Calu3 (cell line): Measurements from ENCODE around the gene CGN. TPM values are rescaled to one million over a fixed set of nuclear protein-coding genes. Genes with fewer than 3 reads are reported as not detected.

Source experiments
- BruUV-seq: library from RNA; stranded (reverse); fragments of 400-500 nt; replicated peaks from 2 replicates; lab custom pipeline; 2021; lab: Mats Ljungman, UMichigan
- CTCF ChIA-PET: fragments of 300-600 bp; sonication (Branson Sonifier 250); formaldehyde crosslinking; loops from one replicate; lab custom pipeline; 2022; ENCODE audit warnings: antibody characterized with exemption; lab: Charles Lee
- DNase-seq: peaks from one replicate; pipeline ENCODE4 v3.0.0; 2022
- H3K27ac Mint-ChIP-seq: one replicate; pipeline ENCODE4 v1.8.0; 2022; ENCODE audit warnings: mixed read lengths; ENCODE audit not compliant: unreplicated experiment
- H3K27me3 Mint-ChIP-seq: one replicate; pipeline ENCODE4 v1.8.0; 2022; ENCODE audit warnings: mixed read lengths; ENCODE audit not compliant: unreplicated experiment
- H3K36me3 Mint-ChIP-seq: one replicate; pipeline ENCODE4 v1.8.0; 2022; ENCODE audit warnings: mild to moderate bottlenecking, moderate library complexity, mixed read lengths; ENCODE audit not compliant: insufficient read depth, unreplicated experiment
- H3K4me1 Mint-ChIP-seq: one replicate; pipeline ENCODE4 v1.8.0; 2022; ENCODE audit warnings: mild to moderate bottlenecking, low read depth, mixed read lengths; ENCODE audit not compliant: unreplicated experiment
- H3K4me3 Mint-ChIP-seq: one replicate; pipeline ENCODE4 v1.8.0; 2022; ENCODE audit warnings: mild to moderate bottlenecking, low read depth, moderate library complexity, mixed read lengths; ENCODE audit not compliant: unreplicated experiment
- H3K9me3 Mint-ChIP-seq: one replicate; pipeline ENCODE4 v1.8.0; 2022; ENCODE audit warnings: low read depth, mixed read lengths; ENCODE audit not compliant: unreplicated experiment
- intact Hi-C: fragments of 100-400 bp; cut with micrococcal nuclease; formaldehyde crosslinking; loops from one replicate; pipeline ENCODE4 v1.10.0; 2022; ENCODE audit not compliant: unreplicated experiment
- total RNA-seq: library from RNA; stranded (reverse); gene quantifications from 2 replicates; pipeline ENCODE4 v1.2.3, GENCODE V29; 2022
- TF ChIP-seq, protein P1 (sequence below): fragments of 200-600 bp; IDR thresholded peaks from one replicate; pipeline ENCODE4 v1.8.0; 2022; ENCODE audit warnings: antibody characterized with exemption; ENCODE audit not compliant: unreplicated experiment

CGN gene
- total RNA-seq, 1 experiment from 2014 or later, result 113 TPM

DNA sequence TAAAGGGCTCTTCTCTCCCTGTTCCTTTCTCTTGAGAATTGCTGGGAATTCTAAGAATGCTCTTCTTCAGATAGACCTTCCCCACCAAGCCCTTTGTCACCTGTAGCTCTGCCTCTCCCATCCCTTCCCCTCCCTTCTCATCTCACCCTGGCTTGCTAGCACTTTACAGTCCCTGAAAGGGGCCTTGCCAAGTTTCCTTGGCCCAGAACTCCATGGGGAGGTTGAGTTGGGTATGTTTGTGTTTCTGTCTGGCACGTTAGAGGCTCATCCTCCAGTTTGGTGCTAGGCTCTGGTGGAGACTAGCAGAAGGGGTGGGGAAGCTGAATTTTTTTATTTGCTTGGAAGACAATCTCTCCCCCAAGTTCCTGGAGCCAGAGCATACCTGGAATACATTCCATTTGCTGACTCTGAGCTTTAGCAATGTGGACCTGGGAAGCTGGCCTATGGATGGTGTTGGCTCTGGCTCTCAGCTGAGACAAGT, 4.9 kb downstream of the CGN start:
- DNase-seq, result no peak
- no peaks in the 10 kb centered on the region for H3K27me3 Mint-ChIP-seq
- peak overlapping the region; percentile 68 for H3K27ac Mint-ChIP-seq
- H3K4me1 Mint-ChIP-seq, result peaks cover 49% of the 10 kb centered on the region
- TF ChIP-seq, protein P1, sequence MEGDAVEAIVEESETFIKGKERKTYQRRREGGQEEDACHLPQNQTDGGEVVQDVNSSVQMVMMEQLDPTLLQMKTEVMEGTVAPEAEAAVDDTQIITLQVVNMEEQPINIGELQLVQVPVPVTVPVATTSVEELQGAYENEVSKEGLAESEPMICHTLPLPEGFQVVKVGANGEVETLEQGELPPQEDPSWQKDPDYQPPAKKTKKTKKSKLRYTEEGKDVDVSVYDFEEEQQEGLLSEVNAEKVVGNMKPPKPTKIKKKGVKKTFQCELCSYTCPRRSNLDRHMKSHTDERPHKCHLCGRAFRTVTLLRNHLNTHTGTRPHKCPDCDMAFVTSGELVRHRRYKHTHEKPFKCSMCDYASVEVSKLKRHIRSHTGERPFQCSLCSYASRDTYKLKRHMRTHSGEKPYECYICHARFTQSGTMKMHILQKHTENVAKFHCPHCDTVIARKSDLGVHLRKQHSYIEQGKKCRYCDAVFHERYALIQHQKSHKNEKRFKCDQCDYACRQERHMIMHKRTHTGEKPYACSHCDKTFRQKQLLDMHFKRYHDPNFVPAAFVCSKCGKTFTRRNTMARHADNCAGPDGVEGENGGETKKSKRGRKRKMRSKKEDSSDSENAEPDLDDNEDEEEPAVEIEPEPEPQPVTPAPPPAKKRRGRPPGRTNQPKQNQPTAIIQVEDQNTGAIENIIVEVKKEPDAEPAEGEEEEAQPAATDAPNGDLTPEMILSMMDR, result no peak
- CTCF ChIA-PET, result no interaction called here
- peaks cover 88% of the 10 kb centered on the region for H3K36me3 Mint-ChIP-seq
- no peaks in the 10 kb centered on the region for H3K9me3 Mint-ChIP-seq
- BruUV-seq, result no TSS peak
- H3K4me3 Mint-ChIP-seq, result peak overlapping the region; percentile 76
- intact Hi-C loops, result no loop called here

DNA sequence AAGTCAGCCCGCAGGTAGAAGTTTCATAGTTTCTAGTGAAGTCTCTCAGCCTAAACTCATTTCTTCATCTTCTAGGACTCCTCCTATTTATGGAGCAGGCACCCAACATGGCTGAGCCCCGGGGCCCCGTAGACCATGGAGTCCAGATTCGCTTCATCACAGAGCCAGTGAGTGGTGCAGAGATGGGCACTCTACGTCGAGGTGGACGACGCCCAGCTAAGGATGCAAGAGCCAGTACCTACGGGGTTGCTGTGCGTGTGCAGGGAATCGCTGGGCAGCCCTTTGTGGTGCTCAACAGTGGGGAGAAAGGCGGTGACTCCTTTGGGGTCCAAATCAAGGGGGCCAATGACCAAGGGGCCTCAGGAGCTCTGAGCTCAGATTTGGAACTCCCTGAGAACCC, 7.2 kb downstream of the CGN start:
- Mint-ChIP-seq H3K27ac (no peak overlapping the region), H3K36me3 (peaks cover 81% of the 10 kb centered on the region), H3K9me3 (no peaks in the 10 kb centered on the region), H3K4me3 (no peak overlapping the region), H3K27me3 (no peaks in the 10 kb centered on the region), H3K4me1 (peaks cover 40% of the 10 kb centered on the region)
- intact Hi-C loops, result no loop called here
- no TSS peak for BruUV-seq
- TF ChIP-seq, protein P1, result no peak
- no peak for DNase-seq
- CTCF ChIA-PET, result interaction anchor here (0.6 kb wide), 1 partner anchor 27 kb away, joined by 4 read pairs; no protein-coding TSS in a partner anchor

DNA sequence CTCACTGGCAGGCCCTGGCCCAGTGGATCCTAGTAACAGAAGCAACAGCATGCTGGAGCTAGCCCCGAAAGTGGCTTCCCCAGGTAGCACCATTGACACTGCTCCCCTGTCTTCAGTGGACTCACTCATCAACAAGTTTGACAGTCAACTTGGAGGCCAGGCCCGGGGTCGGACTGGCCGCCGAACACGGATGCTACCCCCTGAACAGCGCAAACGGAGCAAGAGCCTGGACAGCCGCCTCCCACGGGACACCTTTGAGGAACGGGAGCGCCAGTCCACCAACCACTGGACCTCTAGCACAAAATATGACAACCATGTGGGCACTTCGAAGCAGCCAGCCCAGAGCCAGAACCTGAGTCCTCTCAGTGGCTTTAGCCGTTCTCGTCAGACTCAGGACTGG, 7.7 kb downstream of the CGN start:
- TF ChIP-seq, protein P1, result no peak
- Mint-ChIP-seq H3K27ac (no peak overlapping the region), H3K36me3 (peaks cover 81% of the 10 kb centered on the region), H3K4me3 (no peak overlapping the region), H3K27me3 (no peaks in the 10 kb centered on the region), H3K9me3 (no peaks in the 10 kb centered on the region), H3K4me1 (peaks cover 35% of the 10 kb centered on the region)
- BruUV-seq, result no TSS peak
- CTCF ChIA-PET, result no interaction called here
- no peak for DNase-seq
- intact Hi-C loops, result no loop called here

DNA sequence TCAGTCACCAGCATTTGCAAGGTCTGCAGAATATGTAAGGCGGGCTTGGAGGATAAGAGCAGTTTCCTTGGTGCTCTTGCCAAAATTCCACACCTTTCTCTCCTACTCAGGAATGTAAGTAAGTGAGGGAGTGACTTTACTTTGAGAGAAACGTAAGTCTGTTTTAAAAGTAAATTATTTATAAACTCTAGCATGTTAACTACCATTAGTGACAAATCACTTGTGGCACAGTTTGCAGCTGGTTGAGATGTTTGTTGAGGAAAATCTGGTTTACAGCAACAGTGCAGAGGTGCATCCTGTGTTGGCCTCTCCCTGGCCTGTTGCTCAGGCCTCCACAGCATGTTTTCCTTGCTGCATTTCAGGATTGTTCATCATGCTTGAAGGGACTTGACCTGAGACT, 8.5 kb downstream of the CGN start:
- H3K4me1 Mint-ChIP-seq, result peaks cover 28% of the 10 kb centered on the region
- no peaks in the 10 kb centered on the region for H3K9me3 Mint-ChIP-seq
- H3K4me3 Mint-ChIP-seq, result no peak overlapping the region
- no peak for DNase-seq
- CTCF ChIA-PET, result no interaction called here
- intact Hi-C loops, result no loop called here
- no peaks in the 10 kb centered on the region for H3K27me3 Mint-ChIP-seq
- TF ChIP-seq, protein P1, result no peak
- H3K36me3 Mint-ChIP-seq, result peaks cover 79% of the 10 kb centered on the region
- BruUV-seq, result no TSS peak
- H3K27ac Mint-ChIP-seq, result no peak overlapping the region
